GM23248 (cell line): ENCODE data around the gene PDCD1LG2.

Experiments
- EZH2 ChIP-seq: fragments of 200-600 bp; sonication (generic); IDR thresholded peaks from 2 replicates; pipeline ENCODE4 v1.6.1; 2018; ENCODE audit warnings: antibody characterized with exemption, mild to moderate bottlenecking; ENCODE audit not compliant: insufficient read depth, poor library complexity, severe bottlenecking
- EZH2phosphoT487 ChIP-seq: fragments of 200-600 bp; sonication (generic); IDR thresholded peaks from 2 replicates; pipeline ENCODE4 v1.6.1; 2018; ENCODE audit warnings: antibody characterized with exemption, moderate library complexity, mild to moderate bottlenecking, low read depth; ENCODE audit not compliant: insufficient read depth

DNA sequence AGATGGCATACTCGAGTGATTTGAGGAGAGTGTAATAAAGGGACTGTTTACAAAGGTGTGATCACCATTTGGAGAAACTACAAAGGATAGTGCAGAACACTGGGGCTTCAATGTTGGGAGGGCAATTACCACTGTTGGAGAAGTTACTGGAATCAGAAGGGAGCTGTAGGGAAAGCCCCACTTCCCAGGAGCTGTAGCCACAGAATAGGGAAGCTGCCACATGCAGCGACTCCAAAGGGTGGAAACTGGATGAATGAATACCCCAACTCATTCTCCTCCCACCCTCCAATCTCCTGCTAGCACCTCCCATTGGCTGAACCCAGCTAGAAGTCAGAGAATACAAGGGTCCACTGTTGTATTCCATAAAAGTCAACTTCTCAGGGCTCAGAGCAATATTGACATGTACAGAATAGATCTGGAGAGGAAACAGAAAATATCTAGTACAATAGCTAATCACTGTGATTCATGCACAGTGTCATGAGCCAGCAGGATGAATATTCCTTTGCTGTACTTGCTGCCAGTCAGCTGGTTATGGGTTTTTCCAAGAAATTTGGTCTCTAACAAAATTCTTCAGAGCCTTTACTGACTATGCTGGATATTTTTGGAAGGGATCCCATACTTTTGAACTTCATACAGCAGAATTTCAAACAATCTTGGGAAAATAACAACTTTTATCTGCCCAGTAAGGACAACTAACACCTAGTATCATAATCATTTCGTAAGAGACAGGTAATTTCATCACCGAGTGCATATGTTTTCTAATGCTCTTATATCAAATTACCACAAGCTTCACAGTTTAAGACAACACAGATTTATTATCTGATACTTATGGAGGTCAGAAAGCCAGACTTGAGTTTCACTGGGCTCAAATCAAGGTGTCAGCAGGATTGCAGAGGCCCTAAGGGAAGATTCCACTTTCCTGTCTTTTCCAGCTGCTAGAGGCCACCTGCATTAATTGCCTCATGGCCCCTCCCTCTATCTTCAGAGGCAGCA is 39.6 kb downstream of the PDCD1LG2 start:
- no peak for TF ChIP-seq EZH2
- TF ChIP-seq EZH2phosphoT487 = no peak
